Activated CD8-positive, alpha-beta memory T cell treated with anti-CD3 and anti-CD28 coated beads for 48 hours (primary cell): ENCODE data around the gene RGS18.
"Not testable (repeated sequence)": the region's sequence is repeated elsewhere in the genome, so short reads cannot be mapped to it uniquely, and the experiment has no call there.

Source experiments
- DNase-seq, 3 experiments: peaks; one replicate each; pipeline ENCODE4 v3.0.0-alpha.2; 2020; ENCODE audit warnings: low read depth in 2 of 3, low spot score in 2 of 3

The RGS18 gene

DNA sequence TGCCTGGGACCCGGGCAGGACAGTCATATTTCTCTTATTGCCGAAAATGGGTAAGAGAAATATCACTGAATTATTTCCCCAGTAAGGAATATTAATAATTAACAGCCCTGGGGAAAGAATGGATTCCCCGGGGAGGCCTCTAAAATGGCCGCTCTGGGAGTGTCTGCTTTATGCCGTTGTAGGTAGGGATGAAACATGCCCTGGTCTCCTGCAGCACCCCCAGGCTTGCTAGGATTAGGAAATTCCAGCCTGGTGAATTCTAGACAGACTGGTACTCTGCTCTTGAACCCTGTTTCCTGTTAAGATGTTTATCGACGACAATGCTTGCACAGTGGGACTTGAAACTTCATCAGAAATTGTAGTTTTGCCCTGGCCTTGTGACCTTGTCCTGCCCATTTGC, 6.7 kb downstream of the RGS18 start:
- not testable (repeated sequence) for DNase-seq

GRCh38 chr1:192167011-192167410, 8.7 kb downstream of the RGS18 start:
- no peak for DNase-seq

GRCh38 chr1:192167911-192168700, 9.8 kb downstream of the RGS18 start:
- DNase-seq = no peak

GRCh38 chr1:192168964-192169363, 10.7 kb downstream of the RGS18 start:
- DNase-seq = no peak

DNA sequence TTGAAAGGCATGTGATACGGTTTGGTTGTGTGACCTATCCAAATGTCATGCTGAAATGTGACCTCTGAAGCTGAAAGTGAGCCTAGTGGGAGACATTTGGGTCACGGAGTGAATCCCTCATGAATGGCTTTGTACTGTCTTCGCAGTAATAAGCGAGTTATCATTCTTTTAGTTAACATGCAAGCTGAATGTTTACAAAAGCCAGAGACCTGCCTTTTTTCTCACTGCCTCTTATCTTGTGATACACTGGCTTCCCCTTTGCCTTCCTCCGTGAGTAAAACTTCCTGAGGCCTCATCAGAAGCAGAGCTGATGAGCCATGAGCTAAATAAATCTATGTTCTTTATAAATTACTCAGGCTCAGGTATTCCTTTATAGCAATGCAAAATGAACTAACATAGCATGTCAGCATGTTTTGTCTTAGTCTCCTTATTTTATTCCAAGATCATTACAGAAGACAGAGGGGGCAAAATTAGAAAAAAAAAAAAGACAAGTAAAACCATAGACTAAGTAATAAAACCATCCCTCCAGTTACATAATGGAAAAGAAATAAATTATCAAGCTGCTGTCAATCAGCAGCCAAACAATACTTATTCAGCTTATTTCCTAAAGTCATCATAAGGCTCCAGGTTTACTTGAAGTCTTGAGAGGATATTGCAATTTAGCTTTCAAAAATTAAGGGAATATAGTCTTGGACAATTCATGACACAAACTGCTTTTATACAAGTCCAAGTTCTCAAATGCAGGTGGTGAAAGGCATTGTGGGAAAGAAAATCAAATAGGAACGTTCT, 12.1 kb downstream of the RGS18 start:
- DNase-seq = no peak

DNA sequence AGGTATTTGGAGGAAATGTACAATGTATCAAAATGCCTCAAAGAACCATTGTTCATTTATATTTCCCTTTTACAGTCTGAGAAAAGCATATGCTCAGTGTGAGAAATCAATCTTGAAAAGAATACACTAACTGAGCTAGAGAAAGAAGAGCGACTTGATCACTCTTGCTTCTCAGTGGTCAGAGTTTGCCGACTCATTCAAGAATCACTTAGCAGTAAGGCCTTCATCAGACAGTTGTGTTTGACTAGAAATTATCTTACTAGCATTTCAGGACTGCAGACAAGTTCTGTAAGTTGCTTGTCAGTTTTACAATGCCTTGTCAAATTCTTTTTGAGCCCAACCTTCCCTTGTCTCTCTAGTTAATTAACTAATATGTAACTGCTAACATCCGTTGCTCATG, 12.9 kb downstream of the RGS18 start:
- no peak for DNase-seq

DNA sequence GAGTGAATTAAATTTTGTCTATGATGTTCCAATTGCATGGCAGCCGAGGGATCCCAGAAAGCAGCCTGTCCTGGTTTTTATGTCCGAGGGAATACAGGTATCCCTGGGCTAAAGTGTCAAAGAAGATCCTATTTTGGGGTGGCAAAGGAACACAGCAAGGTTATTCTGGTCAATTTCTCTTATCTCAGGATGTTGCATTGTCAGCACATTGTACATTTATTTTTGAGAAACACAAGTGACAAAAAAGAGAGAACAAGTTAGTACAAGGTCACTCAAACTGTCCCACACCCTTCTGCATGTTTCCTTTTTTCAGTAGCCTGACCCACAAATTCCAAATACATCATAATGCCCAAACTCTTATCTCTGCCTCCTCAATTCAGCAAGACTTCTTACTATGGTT, 17.7 kb downstream of the RGS18 start:
- DNase-seq = no peak

DNA sequence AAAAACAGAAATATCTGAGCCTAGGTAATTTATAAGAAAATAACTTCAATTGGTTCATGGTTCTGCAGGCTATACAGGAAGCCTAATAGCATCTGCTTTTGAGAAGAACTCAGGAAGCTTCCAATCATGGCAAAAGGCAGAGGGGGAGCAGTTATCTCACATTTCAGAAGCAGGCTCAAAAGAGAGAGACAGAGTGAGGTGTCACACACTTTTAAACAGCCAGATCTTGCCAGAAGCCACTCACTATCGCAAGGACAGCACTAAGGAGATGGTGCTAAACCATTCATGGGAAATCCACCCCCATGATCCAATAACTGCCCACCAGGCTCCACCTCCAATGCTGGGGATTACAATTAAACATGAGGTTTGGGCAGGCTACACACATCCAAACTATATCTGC, 25.5 kb downstream of the RGS18 start:
- DNase-seq = no peak

- DNase-seq = no peak
Measured at GRCh38 chr1:192186197-192186596, 27.9 kb downstream of the RGS18 start.

- DNase-seq = no peak
Measured at GRCh38 chr1:192190066-192190465, 31.8 kb downstream of the RGS18 start.

GRCh38 chr1:192201303-192201702, 43.0 kb downstream of the RGS18 start:
- no peak for DNase-seq

GRCh38 chr1:192224396-192224795, 66.1 kb downstream of the RGS18 start:
- DNase-seq = no peak

DNA sequence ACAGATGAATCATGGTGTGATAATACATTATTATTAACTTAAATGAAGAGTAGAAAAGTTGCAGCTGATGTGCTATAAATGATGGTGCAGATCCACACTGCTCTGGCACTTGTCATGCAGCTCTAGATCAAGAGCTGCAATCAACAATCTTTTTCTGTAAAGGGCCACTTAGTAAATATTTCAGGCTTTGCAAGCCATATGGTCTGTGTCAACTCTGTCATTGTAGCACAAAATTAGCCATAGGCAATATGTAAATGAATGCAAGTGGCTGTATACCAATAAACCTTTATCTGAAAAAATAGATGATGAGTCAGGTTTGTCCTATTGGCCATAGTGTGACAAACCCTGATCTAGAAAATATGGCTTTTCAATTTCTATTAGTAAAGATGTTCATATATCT, 66.6 kb downstream of the RGS18 start:
- no peak for DNase-seq

DNA sequence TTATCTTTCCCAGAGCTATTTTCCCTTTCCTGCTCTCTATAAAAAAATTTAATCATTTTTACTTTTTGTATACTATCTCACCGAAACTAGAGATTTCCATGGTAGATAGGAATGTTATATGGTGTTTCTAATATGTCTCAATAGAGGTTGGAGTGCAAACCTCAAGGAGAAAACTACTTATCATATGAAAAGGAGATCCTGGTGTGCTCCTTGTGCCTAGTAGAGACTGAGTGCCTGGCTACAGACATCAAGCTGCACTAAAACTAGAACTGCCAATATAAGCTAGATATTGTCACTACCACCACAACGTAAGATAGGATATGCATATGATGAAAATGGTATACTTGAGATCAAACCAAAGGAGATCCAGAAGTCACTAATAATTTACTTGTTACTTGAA, 67.0 kb downstream of the RGS18 start:
- DNase-seq = no peak

DNA sequence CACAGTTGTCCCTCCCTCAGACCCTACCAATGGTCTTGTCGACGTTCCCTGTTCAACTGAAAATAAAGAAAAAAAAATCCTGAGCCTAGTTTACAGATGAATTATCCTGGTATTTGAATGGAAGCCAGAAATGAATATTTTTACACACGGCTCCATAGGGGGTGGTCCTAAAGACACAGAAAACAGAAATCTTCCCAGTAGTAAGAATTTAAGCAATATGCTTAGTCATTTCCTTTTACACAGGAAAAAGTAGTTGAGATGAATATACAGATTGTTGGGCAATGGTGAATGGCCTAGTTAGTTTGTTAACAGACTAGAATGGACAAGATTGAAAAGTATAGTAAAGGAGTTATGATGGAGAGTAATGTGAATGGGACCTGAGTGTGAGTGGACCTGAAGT, 67.4 kb downstream of the RGS18 start:
- DNase-seq = no peak

GRCh38 chr1:192227330-192227729, 69.1 kb downstream of the RGS18 start:
- no peak for DNase-seq

GRCh38 chr1:192227980-192228379, 69.7 kb downstream of the RGS18 start:
- DNase-seq = not testable (repeated sequence)

- no peak for DNase-seq
Measured at GRCh38 chr1:192232817-192233417, 74.7 kb downstream of the RGS18 start.

- DNase-seq = no peak
Measured at GRCh38 chr1:192235127-192235526, 76.9 kb downstream of the RGS18 start.
